ENCODE results near the gene EGLN1. TPM values are rescaled to one million over a fixed set of nuclear protein-coding genes. Genes with fewer than 3 reads are reported as not detected.

The EGLN1 gene
- polyA plus RNA-seq, 1 of the 3 experiments (the other 2 are of a cell fraction), result 10.7 TPM

- peaks cover 4% of the 10 kb centered on the region; the same call in 1 of the 2 replicates for H3K79me2 ChIP-seq (ENCODE audit: insufficient read depth)
- POLR2A ChIA-PET, result no interaction called here
- H3K36me3 ChIP-seq (replicated peaks in 1 of 2; ENCODE audit: control insufficient read depth in 1 of 2, insufficient read depth in 2 of 2, low read length in 1 of 2), result peaks cover 45 to 57% of the 10 kb centered on the region in 2 experiments
- no peak for DNase-seq
- CTCF ChIA-PET, result interaction anchor here (1.1 to 2.9 kb wide), 2 partner anchors 231 to 250 kb away, joined by 4 to 7 read pairs; no protein-coding TSS in a partner anchor
- H4K20me1 ChIP-seq (ENCODE audit: insufficient read depth), result no peaks in the 10 kb centered on the region
- TF ChIP-seq EZH2phosphoT487 (IDR thresholded peaks at IDR 0.05; ENCODE audit: borderline replicate concordance, low read depth) (no peak), ZBTB33 (IDR thresholded peaks at IDR 0.05; ENCODE audit: borderline replicate concordance, low read depth) (no peak), PBX3 (IDR thresholded peaks at IDR 0.05) (no peak), REST (IDR thresholded peaks at IDR 0.05; ENCODE audit: low read depth, low read length) (no peak), YY1 (IDR thresholded peaks at IDR 0.05; ENCODE audit: low read depth) (no peak), TAF1 (IDR thresholded peaks at IDR 0.05; ENCODE audit: borderline replicate concordance, low read depth, low read length) (no peak), USF1 (IDR thresholded peaks at IDR 0.05; ENCODE audit: borderline replicate concordance, low read depth) (no peak), EP300 (IDR thresholded peaks at IDR 0.05; ENCODE audit: borderline replicate concordance in 1 of 2, low read depth in 1 of 2, low read length in 1 of 2) (no peak)
- H3K4me3 ChIP-seq (ENCODE audit: low read depth in 2 of 2, low read length in 1 of 2), result no peak overlapping the region
- H3K4me1 ChIP-seq (ENCODE audit: control insufficient read depth in 1 of 2, insufficient read depth in 2 of 2, low read depth in 1 of 2, low read length in 1 of 2), result peaks cover 0 to 2% of the 10 kb centered on the region in 2 experiments; a peak in 1 of 4 replicates
- H3K4me2 ChIP-seq, result no peak overlapping the region
- H3K27me3 ChIP-seq (ENCODE audit: insufficient read depth), result no peaks in the 10 kb centered on the region
- WGBS (ENCODE audit: low lambda C conversion rate), result 53% methylated on average over 2 of the region's 2 CpGs
- H3K27ac ChIP-seq (ENCODE audit: low read depth in 2 of 2, low read length in 1 of 2), result no peak overlapping the region
- no peaks in the 10 kb centered on the region for H3K9me3 ChIP-seq
- no peaks in the 10 kb centered on the region for H3K9me2 ChIP-seq
- no peak overlapping the region for H2AFZ ChIP-seq (ENCODE audit: low read depth)
- no peak overlapping the region for H3K9ac ChIP-seq
- peaks cover 5% of the 10 kb centered on the region for H3F3A ChIP-seq (replicated peaks; ENCODE audit: insufficient read depth)
These were observed 69.0 kb downstream of the EGLN1 start for GRCh38 chr1:231353086-231353485.

Measured in SK-N-SH (cell line).